Suppressor macrophage (primary cell): ENCODE data around the gene POU3F3.
A peak's percentile ranks its signal among the peaks of the same experiment; 100 is the strongest.

Experiments used
- DNase-seq, 4 experiments: peaks; one replicate each; pipeline ENCODE4 v3.0.0-alpha.2; 2020 to 2022
- total RNA-seq, 17 experiments: gene quantifications; one replicate each; lab custom pipeline; 2026; ENCODE audit warnings: mixed read lengths in 6 of 17, inconsistent platforms in 3 of 17; lab: John Stamatoyannopoulos, UW

POU3F3 gene
- total RNA-seq = 0 to 1.5 (median 0) reads per million in 17 experiments

DNA sequence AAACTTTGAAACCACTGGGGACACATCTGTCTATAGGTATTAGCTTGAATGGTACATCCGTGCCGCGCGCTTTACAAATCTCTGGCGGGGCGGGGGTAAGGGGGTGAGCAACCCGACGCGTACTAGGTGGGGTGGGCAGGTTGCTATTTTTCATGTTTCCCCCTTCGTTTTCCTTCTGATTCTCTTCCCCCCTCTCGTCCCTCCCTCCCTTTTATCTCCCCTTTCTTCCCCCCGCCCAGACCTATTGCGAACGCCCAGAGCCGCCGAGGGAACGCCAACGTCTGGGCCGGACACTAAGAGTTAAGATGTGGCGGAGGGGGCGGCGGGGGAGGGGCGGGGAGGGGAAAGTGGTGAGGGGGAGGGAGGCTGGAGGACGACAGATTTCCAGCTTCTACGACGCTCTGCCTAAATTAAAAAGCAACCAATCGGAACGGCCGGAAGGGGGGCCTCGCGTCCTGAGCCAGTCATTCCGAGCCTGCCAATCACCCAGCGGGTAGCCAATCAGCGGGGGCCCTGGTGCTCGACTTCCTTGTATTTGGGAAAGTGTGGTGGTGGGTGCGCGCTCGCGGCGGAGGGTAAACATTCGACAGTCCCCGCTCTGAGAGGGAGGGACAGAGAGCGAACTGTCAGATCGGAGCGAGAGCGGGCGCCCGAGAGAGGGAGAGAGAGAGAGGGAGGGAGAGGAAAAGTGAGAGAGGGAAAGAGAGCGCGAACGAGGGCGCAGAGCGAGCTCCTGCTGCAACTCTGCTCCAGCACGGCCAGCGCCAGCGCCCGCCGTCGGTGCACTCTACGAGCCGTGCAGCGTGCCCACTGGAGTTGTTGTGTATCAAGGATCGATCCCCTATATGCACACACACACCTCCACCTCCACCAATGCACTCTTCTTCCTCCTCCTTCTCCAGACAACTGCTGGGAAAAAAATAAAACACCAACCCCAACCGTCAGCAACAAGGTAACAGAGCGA, at the start of gene POU3F3:
Gene POU3F3, plus strand, starts transcription at position 582 of the 964 bp plus-strand sequence. CDS start 1,396 bp downstream, outside the sequence.
- DNase-seq = peak; percentile 53 to 79 (median 68)

DNA sequence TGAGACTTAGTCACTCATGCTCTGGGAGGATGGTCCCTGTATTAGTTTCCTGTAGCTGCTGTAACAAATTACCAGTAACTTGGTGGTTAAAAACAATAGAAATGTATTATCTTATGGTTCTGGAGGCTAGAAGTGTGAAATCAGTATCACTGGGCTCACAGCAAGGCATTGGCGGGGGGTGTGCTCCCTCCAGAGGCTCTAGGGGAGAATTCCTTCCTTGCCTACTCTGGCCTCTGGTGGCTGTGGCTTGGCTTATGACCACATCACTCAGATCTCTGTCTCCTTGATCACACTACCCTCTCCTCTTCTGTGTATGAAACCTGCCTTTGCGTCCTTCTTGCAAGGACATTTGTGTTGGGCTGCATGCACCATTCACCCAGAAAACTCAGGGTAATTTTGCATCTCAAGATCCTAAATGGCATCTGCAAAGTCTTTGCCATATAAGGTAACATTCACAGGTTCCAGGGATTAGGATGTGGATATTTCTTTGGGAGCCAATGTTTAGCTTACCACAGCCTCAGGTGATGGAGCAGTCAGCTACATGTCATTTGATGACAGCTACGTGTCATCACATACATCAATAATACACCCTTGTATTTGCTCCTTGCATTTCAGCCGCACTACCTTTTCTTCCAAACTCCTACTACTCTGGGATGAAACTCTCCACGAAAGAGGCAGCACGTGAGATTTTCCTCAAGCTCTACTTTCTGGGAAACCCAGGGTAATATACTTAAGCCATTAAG, 49.6 kb upstream of the POU3F3 start:
- peak in 2 of 4 experiments; percentile 27 to 34 for DNase-seq

DNA sequence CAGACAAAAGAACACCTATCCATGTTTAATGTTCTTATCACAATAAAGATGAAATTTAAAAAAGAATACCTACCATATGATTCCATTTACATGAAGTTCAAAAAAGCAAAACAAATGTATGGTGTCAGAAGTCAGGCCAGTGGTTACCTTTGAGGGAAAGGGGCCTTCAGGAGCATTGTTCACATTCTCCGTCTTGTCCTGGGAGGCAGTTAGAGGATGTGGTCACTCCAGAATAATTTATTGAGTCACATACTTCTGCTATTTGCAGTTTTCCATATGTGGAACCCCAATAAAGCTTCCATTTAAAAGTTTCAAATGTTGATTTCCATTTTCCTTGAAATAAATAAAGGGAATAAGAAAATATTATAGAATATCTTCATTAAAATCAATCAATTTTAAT, 41.6 kb upstream of the POU3F3 start:
- peak in 3 of 4 experiments; percentile 14 to 42 (median 20) for DNase-seq

DNA sequence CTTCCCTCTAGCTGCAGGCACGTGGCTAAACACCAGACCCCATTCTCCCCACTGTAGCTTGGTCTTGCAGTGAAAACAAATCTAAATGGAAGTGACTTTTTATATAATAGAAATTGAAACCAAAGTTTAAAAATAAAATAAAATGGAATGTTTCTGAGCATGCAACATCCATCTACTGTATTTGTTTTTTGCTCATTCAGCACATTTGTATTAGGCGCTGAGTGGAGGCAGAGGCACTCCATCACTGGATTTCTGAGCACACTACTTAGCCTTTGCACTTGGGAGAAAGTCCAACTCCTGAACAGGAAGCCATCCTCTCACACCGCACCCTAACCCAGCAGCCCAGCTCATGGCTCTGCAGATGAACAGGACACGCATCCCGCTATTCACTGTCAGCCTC, 37.8 kb upstream of the POU3F3 start:
- no peak for DNase-seq

DNA sequence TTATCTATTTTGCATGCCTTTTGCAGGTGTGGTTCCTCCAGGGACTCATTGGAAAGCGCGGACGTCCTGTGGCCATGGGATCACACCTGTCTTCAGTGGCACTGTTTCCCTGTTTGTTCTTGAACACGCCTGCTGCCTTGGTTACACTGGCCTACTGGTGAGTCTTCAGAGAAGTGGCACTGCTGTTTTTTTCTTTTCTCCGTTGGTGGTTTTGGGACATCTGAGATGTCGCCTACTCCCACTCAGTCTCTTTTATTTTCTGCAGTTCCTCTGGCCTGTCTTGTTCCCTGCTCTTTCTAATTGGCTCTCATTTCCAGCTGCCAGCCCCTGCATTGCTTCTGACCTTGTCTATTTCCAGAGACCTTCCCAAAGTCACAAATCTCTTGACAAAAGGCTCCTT, 35.7 kb upstream of the POU3F3 start:
- DNase-seq = no peak

DNA sequence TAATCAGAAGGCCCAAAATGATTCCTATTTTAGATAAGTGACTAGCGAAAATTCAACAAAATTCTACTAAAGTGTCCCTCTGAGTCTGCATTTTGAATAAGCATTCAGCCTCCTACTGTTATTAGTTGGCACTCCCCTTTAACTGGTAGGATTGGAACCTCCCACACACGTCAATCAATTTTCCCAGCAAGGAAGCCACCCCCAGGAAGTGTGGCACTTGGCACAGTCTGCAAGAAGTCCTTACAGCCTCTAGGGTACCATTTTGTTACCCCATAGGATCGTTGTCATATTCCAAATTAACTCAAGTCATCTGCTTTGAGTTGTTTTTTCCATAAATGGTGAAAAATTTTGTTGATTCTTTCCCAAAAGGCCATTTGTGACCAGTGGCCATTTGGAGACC, 33.8 kb upstream of the POU3F3 start:
- no peak for DNase-seq

DNA sequence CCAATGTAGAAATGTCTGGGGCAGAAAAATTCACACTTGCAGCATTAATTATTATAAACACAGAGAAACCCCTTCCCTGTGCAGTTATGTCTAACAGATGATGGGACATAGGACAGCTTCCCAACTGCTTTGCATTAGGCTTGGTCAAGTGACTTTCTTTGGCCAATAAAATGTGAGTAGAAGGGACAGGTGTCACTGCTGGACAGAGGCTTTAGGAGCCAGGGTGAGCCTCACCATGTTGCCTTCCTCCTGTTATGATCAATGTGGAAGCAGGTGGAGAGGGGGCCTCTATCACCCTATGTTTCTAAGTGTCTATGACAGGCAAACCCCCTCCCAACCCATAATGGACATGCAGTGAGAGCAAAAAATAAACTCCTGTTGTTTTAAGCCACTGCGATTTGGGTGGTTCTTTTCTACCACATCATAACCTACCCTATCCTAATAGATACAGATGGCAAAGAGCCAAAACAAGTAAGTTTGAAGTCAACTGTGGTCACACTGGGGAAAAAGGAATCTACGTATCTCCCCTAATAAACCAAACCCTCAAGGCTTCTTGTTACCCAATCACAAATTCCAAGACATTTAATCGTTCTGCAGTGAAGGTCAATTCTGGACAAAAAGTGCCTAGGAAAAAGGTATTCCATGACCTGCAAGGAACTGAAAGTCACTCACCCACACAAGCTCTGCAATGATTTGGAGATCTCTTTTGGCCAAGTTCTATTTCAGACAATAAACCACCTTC, 28.6 kb upstream of the POU3F3 start:
- no peak for DNase-seq

DNA sequence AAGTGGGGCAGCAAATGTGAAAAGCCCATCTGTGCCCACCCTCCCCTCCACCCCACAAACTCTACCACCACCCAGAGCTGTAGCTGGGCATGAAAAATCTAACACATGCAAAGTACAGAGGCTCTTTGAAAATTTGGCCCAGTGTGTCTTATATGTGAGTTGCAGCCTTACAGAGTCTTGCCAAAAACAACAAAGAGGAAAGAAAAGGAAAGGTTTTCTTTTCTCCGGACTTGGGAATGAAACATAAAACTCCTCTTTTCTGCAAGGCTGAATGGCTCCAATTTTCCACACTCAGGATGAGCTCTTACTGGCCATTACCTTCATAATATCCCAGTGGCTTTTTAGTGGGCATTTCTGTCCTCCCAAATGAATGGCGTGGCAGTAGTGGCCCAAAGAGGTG, 27.9 kb upstream of the POU3F3 start:
- no peak for DNase-seq

DNA sequence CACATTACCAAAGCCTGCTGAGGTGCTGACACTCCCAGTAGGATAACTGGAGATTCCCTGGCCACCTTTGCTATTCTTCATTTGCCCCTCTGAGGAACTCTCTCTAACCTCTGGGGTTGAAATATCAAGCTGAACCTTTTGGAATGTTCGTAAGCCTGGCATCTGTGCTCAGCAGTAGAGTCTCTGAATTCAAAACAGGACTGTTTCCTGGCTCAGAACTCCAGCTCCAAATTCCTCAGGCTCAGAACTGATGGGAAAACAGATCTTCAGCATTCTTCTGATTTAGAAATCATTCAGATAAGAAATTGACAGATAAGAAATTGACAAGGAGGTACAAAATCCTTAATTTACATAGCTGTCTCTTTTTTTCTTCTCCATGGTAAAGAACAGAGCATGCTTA, 22.2 kb upstream of the POU3F3 start:
- no peak for DNase-seq

DNA sequence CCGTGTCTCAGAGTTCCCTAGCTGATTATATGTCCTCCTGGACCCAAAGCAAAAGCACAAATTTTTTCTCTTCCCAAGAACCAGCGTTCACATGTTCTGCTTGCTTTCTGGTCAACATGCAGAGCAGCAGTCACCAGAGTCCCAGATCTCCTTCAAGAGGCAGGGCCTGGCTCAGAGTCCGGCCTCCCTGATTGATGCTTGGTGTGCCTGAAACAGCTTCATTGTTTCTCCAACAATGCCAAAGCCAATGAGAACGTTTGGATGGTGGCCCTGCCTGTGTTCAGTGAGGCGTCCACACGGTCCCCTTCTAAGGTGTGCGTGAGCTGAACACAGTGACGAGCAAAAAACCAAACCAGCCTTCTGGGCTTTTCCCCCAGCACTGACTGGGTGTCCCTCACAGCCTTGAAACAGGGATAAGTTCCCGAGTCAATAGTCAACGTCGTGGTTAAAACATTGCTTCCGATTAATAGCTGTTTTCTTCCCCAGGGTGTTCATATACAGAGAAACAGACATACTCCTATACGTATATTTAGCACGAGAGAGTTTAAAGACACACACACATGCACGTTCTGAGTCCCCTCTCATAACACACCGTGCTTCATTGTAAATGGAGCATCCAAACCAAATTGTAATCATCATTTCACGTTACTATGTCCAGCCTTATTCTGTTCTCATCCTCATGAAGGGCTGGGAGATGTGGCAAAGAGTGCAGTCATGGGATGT, 19.3 kb upstream of the POU3F3 start:
- no peak for DNase-seq

DNA sequence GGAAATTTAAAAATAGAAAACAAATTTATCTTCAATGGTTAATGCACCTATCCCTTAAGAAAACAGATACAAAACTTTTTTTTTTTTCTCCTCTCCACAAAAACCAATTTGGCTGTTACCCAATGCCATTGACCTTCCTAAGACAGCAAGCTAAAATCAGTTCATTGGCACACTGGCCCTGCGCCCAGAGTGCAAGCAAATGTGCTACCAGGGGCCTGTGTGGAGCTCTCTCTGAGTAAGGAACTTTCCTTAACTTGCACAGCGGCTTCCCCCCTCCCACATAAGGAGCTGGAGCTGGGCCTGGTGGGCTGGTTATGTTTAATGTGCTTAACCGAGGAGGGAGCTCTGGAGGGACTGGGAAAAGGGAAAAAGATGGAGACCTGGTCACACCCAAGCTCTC, 17.6 kb upstream of the POU3F3 start:
- DNase-seq = no peak

DNA sequence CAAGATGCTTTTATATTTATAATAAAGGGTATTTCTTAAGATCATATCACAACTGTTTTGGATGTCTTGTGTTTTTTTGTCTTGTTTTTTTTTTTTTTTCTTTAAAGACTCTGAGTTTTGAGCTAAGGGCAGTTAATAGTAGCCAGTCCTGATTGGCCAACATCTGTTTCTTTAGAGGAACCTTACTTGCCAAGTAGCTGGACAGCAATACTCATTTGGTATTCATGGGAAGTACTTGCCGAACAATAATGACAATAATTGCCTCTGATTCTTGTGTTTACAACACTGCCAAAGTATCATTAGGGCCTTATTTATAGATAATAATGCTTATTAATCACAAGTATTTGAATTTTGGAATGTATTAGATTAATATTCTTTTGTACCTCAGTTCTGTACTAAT, 17.1 kb upstream of the POU3F3 start:
- DNase-seq = no peak

DNA sequence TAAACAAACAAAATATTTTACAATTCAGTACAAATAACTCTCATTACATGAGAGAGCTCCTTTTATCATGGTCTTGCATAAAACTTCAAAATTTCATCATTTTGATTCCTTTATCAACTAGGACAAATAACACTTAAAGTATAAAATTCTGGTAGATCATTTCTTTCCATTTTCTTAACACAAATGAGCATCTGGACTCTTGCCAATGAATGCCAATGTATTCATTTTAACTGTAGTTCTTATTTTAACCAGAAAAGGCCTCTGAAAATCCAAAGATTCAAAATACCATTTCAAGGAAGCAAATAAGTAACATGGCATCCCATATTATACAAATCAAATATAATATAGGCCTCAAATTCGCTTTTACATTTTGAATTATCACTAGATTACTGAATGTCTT, 13.8 kb upstream of the POU3F3 start:
- DNase-seq = no peak

DNA sequence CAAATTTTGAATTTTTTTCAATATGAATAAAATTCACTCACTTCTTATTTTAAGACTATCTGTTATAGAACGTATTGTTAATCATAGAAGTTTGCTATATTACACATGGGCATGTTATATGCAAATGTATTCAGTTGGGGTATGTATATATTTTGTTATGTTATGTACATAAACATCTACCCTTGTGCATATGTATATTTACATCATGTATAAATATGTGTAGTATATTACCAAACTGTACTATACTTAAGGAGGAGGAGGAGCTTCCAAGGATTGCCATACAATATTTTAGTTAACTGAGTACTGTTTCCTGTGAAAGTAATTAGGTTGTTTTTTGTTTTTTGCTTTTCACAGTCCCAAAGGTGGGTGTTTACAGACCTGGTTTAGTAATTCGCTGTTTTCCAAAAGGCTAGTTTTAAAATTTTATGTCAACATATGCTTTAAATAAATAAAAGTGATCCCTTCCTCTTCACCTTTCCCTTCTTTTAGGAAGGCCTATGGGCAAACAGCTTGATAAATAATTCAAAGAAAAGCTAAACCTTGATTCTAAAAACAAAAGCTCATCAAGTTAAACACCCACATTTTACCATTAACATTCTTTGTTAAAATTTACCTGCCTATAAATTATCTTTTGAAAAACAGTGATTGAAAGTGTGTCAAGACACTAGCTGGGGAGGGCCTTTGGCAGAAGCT, 12.9 kb upstream of the POU3F3 start:
- DNase-seq = no peak

DNA sequence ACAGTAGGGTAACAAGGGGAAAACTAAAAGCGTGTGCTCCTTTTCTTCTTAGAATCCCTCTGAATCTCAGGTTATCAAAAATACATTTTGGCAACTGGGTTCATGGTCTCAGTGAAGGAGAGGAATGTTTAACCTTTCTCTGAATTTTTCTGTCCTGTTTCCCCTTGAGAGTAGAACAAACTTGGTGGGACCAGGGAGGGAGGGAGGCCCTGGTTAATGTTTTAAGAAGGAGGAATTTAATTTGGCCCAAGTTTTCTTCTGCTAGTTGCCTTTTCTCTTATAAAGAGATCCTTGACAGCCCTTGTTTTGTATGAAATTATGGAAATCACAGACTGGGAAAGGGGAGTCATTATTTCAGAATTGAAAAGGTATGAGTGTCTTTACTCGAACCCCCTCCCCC, 12.2 kb upstream of the POU3F3 start:
- DNase-seq = no peak

DNA sequence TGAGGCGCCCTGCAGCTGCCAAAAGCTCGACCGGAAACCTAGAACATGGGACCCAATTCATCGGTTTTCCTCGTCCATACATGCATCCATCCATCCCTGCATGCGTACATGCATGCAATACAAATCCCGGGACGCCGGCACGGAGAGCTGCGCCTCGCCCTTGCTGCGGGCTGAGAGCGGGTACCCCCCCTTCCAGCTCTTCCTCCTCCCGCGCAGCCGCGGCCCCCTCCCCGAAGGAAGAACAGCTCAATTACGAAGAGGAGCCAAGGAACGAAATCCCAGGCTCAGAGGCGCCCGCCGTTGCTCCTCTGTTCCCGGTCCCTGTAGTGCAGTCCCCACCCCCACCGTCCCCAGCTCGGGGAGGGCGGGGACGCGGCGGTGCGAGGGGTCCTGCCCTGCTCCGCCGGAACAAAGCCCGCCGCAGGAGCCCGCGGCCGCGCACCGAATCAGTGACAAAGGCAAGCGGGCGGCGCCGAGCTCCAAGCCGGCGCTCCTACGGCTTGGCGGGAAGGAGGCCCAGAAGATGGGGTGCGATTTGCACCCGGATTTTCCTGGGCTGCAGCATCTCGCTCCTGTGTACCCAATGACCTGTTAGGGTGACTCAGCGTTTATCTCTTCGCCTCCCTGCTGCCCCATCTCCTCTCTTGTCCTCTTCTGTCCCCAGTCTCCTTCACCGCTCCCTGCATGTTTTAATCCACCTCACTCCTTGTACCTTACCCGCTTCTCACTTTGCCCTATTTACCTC, 8.9 kb upstream of the POU3F3 start:
- no peak for DNase-seq

DNA sequence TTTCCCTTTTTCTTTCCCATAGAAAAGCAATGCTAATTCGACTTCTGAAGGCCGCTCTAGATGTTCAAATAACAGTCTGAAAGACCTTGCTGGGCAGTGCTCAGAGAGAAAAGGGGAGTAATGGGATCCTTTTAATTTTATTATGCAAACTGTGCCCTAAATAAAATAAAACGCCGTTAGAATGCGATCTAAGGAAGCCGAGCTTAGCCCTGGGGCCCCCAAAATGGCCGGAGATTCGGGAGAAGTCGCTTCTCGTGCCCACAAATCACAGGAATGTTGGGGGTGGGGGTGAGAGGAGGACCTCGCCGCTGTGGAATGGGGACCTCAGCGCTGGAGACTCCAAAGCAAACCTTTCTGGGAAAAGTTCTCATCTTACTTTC, 8.4 kb upstream of the POU3F3 start:
- DNase-seq = no peak

DNA sequence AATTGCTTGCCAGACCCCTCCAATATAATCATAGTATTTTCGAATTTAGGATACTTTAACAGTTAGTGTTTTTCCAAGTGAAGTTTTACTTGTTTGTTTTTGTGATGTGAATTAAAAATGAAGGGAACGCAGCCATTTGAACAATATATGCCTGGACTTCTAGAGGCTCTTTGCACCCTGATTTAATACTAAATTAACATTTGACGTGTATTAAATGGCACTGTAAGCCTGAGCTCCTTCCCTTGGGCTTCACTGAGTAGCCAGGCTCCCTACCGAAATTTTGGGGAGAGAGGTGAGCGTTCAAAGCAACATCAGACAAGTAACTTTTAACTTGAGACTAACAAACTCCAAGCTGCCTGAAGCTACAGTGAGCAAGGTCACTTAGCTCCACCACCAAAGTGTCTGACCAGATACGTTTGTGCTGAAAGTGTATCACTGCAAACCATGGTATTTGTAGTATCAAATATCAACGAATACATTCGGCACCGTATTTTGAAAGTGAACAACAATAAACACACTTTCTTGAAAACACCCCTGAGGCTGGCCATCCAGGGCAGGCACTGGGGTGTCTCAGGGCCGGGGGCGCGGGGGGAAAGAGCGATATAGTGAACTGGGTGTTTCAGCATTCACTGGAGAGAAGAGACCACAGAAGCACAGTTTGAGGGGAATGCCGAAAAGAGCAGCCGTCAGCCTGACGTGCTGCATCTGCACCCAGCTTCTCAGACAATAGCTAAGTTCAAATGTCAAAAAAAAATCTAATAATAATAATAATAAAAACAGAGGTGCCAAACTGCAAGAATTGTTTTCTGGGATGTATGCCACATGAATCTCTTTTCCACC, 7.7 kb upstream of the POU3F3 start:
- DNase-seq = no peak

DNA sequence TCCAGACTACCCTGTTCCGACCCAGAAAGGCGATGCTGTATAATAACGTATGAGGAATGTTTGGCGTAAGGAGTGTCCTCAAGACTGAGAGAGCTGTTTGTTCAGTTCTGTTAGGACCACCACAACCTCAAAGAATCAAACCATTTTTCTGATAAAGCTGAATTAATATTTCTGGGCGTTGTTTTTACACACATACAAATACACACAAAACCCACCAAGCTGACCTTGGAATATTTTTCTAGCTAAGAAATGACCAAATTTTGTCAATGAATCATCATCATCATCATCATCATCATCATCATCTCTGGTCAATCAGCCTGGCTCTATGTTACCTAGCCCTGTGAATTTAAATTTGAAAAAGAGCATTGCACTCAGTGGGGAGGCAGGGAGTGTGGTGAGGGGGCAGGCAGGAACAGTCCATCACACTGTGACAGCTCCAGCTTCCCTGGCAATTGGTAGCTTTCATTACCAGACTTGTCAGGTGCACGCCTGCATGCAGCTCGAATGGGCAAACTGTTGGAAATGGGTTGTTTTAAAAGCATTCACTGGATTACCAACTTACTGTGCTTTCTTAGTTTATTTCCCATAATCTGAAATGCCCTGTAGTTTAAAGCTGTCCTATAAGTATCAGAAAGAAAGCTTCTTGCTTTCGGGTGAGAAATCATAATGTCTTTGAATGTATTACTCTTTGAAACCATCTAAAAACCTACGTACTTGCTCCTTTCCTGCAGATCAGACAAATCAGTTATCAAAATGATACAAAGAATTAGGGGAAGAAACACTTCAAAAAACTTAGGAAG, 6.9 kb upstream of the POU3F3 start:
- DNase-seq = no peak
